ENCODE measurements around the gene PEF1.
A peak's percentile ranks its signal among the peaks of the same experiment; 100 is the strongest.

The PEF1 gene, protein sequence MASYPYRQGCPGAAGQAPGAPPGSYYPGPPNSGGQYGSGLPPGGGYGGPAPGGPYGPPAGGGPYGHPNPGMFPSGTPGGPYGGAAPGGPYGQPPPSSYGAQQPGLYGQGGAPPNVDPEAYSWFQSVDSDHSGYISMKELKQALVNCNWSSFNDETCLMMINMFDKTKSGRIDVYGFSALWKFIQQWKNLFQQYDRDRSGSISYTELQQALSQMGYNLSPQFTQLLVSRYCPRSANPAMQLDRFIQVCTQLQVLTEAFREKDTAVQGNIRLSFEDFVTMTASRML

DNA sequence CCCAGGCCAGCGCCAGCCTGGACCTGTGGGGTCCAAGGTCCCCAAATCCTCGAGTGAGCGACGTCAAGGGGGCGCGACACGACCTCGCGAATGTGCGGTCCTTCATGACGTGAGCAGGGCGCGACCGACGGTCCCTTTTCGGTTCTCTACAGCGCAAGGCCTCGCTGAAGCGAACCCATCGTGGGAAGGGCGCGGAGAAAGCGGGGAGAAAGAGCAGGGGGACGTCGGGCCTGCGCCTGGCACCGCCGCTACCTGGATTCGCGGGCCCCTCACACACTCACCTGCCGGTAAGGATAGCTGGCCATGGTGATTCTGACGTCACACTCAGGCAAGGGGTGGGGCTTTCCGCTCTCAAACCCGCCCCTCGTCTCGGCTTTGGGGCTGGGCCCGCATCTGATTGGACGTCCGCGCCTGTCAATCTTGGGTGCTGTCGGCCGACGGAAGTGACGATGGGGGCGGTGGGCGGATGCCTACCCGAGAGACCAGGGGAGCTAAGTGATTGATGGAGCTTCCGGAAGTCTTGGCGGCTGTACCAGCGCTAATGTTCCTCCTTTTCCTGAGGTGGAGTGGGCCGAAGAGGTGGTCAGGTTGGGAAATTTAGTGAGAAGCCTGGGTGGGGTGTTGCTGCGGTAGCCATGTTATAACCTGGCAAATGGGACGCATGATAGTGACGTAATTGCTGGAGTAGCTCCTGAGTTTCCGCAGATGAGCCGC is at the start of gene PEF1:
Gene PEF1, minus strand, starts transcription at position 317 of the 714 bp plus-strand sequence. Its CDS starts 12 bp downstream, at position 305.
- DNase-seq, result peak; percentile 100

DNA sequence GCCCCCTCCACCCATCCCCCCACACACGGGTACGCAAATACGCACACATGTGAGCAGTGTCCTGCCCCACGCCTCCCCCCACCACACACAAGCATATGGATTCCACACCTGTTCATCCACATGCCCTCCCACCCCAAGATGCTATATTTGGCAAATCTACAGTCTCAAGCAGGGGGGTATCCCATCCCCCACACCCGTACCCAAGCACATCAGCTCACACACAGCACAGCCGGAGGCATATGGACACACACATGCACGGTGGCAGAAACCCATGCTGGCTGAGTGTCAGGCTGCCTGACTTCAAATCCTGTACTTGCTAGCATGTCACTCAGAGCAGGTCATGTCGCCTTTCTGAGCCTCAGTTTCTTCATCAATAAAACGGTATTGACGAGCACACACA is 48.6 kb upstream of the PEF1 start:
- DNase-seq, result no peak

DNA sequence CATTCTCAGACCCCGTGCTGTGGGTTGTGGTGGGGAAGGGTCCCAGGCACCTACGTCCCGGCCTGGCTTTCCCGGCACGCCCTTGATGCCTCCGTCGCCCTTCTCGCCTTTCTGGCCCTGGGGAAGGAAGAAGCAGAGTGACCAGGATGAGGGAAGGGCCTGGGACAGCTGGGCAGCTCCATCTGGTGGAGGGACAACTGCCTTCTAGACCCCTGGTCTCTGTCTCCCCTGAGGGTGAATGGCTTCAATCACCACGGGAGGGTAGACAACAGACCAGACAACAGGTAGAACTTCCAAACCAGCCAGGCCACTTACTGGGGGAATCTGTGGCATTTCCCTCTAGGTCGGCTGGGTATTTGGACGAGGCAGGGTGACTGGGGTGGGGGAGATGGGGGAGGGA is 47.3 kb upstream of the PEF1 start:
- no peak for DNase-seq

DNA sequence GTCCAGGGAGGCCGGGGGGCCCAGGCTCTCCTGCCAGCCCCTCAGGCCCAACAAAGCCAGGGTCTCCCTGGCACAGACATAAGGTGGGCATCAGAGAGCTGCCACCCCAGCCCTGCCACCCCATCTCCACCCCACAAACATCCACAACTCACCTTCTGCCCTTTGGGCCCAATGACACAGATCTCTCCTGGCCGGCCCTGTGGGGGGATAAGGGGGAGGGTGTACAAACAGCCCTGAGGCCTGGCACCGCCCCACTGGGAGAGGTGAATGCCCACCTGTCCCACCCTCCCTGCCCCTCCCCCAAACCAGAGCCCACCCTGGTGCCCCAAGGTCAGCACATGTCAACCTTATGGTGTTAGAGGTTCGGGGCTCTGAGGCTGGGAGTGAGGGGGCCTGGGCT is 46.8 kb upstream of the PEF1 start:
- no peak for DNase-seq

DNA sequence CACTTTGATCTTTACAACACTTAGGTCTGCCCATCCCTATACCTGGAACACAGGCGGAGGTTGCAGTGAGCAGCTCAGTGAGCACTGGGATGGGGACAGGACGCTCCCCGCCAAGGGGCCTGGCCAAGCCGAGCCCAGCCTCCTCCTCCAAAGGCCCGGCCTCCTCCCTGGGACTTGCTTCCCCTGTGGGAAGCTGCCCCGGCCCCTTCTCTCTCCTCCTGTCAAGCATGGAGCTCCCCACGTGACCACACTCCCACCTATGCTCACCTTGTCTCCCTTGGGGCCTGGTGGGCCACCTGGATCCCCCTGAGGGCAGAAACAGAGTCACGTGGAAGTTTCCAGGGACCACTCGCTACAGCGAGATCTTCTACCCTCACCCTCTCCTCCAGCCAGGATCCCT is 46.2 kb upstream of the PEF1 start:
- DNase-seq, result no peak

DNA sequence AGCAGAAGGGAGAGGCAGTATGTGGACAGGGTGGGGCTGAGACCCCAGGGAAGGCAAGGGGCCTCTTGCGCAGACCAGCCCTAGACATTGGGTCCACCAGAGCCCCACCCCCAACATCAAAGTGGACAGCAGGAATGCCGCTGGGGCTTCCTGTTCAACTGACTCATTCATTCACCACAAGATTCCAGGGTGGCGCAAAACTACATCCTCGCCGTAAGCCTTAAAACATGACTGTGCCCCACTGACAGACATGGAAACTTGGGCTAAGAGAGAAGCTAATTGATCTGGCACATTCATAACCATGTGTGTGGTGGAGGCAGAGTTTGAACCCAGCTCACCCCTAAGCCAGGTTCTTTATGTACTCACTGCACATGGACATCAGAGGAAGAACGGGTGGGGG is 45.2 kb upstream of the PEF1 start:
- no peak for DNase-seq

DNA sequence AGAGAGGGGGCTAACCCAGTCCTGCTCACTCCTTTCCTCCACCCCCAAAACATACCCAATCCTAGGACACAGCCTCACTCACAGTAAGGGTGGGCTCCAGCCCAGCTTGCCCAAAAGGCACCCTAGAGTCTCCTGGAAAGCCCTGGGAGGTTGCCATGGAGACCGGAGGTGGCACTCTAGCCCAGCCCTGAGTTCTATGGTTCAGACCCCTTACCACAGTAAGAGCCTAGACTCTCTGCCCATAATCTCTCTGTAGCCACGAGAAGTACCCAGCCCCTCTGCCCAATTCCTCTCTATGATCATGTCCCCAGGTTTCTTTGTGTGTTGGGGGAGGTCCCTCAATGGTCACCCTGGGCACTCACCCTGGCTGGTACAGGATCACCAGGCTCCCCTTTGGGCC is 44.7 kb upstream of the PEF1 start:
- no peak for DNase-seq

DNA sequence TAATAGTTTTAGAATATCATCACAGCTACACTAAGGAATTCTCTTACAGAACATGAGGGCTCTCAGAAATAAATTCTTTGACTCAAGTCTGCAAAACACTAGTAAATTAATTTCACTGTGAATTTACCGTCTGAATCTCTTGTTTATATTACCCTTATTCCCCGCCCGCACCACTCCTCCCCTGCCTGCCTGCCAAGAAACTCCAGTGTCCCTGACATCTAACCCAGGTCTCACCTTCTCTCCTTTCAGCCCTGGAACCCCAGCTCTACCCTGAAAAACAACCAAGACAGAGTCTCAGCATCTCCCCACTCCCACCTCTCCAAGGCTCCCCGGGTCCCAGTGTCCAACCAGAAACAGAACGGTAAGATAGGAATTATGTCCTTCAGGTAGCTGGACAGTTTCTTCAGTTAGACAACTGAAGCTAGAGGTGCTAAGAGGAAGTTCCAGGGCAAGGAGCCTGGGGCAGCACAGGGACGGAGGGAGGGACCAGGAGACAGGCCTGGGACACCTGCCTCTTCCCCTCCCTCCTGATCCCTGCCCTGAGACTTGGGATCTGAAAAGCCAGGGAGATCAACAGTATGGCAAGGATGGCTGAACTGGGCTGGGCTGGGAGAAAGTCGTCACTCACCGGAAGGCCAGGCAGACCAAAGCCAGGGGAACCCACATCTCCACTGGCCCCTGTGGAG is 43.7 kb upstream of the PEF1 start:
- no peak for DNase-seq

DNA sequence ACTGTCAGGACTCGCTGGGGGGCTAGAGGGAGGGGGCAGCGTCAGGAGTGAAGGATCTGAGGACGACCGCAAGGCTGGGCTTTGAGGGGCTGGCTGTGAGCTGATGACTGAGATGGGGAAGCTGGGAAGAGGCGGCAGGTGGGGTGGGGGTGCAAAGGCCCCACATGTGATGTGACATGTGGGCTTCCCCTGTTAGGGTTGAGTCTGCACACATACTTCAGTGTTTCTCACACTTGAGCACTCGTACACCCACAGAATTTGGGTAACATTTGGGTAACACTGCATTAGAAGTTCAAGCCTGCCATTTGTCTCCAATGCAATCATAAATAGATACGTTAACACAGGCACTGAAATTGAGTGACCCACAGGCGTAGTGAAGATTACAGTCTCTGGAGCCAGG is 42.9 kb upstream of the PEF1 start:
- no peak for DNase-seq

DNA sequence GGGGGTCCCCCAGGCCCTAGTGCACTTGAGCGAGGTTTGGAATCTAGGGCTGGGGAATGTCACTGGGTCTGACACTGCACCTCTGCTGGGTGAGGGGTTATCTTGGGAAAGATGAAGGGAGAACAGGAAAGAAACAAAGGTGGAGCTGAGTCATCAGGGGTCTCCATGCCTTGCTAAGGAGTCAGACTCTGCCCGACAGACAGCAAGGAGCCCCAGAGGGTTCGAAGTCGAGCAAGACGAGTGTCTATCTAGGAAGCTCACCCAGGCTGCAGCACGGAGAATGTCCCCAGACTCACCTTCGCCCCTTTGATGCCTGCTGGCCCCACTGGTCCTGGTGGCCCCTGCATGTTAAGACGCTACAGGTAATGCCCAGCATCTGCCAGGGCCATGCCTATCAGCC is 41.1 kb upstream of the PEF1 start:
- no peak for DNase-seq

DNA sequence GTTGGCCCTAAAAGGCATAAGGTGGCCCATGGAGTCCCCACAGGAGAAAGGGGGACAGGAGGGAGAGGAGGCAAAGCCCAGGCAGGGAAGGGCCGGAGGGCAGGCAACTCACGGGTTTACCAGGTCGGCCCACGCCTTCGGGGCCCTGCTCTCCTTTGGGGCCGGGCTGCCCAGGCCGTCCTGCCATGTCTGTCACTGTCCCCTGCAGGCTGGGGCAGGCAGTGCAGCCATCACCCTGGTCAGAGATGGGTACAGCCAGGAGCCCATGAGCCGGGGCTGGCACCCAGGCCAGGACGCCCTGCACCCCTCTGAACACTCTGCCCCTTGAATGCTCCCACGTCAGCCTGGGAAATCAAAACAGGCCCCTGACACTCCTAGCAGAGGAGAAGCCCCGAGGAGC is 39.3 kb upstream of the PEF1 start:
- peak; percentile 71 for DNase-seq

DNA sequence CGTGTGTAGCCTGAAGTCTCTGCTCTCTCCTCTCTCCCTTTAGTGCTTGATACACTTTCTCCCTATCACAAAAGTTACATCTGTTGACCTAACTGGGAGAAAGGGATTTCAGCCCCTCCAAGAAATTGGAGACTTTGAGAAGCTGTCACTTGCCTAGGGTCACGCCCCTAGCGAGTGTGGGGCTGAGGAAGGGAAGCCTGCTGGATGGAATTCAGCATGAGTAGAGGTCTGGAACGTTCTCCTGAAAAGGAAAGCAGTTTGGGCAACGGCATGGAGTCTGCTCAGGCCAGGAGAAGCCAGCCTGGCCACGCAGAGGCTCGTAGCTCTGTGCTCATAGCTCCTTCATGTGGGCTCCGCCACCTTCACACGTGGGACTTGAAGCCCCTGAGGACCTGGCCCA is 36.7 kb upstream of the PEF1 start:
- no peak for DNase-seq

DNA sequence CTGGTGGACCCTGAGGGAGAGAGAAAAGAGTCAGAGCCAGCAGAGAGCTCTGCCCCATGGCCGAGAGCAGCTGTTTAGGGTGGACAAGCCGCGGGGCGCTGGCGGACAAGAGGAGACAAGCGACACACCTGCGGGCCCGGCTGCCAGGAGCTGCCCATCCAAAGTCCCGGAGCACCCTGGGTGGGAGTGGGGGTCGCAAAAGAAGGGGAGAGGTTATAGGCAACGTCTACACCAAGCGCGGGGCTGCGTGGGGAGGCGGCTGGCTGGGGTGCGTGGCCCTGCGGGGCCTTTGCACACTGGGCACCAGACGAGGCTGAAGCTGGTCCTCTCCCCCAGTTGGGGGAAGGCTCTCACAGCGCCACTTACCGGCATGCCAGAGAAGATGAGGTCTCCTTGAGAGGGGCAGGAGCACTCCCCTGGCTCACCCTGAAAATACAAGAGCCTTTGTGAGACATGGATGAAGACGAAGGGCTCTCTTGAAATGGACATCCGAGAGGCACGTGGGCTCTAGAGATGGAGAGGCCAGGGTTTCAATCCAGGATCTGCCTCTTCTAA is 35.1 kb upstream of the PEF1 start:
- DNase-seq, result peak; percentile 50

DNA sequence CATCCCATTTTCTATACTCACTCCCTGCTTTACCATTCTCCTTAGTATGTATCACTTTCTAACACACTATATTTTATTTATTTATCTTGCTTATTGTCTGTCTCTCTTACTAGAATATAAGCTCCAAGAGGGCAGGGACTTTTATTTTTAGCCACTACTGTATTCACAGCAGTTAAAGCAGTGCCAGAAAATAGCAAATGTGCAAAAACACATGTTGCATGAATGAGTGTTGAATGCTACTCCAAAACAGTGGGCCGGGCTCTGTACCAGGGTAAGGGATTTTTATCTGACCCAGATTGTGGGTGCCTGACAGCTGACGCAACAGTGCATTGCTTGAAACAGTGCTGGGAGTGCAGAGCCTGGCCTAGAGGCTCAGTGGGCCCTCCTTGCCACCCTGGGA is 34.4 kb upstream of the PEF1 start:
- DNase-seq, result no peak

DNA sequence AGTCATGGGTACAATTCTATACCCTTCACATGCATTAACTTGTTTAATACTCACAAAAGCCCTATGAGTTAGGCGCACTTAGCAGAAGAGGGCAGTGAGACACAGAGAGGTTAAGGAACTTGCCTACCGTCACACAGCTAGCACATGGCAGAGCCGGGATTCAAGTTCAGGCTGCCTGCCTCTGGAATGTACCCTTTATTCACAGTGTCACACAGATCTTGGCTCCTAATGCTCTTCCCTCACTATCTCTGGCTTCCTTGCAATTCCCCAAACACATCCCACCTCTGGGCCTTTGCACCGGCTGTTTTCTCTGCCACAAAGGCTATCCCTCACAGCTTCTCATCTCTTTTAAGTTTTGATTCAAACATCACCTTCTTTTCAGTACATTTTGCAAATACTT is 34.0 kb upstream of the PEF1 start:
- DNase-seq, result no peak

DNA sequence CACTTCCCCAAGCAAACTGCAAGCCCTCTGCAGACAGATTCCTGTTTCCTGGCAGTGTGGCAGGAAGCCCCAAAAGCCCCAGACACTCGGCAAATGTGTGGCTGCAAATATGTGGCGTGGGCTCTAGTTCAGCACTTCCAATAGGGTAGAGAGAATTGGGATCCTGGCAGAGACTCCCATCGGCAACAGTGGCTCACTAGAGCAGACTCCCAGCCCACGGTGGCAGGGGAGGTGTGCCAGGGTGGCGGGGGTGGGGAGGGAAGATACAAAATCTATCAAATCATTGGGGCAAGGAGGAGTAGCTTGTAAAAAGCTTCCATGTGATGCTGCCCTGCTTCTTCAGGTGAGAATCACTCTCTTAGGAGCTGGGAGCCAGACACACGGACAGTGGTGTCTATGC is 33.3 kb upstream of the PEF1 start:
- DNase-seq, result no peak

DNA sequence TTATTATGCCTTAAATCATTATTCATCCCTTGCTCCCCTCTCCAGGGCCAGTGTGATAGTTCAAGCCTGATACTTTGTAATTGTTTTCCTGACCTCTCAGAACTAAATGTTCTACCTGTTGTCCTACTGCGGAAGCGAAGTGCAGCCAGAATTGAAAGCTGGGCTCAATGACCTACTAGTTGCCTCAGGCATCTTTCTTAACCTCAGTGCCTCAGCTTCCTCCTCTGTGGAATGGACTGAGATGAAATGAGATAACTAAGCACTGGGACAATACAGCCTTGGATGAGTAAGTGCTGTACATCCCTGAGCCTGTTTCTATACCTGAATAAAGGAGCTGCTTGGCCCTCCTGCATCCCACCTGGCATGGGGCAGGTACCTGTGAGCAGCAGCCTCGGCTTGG is 32.7 kb upstream of the PEF1 start:
- no peak for DNase-seq

DNA sequence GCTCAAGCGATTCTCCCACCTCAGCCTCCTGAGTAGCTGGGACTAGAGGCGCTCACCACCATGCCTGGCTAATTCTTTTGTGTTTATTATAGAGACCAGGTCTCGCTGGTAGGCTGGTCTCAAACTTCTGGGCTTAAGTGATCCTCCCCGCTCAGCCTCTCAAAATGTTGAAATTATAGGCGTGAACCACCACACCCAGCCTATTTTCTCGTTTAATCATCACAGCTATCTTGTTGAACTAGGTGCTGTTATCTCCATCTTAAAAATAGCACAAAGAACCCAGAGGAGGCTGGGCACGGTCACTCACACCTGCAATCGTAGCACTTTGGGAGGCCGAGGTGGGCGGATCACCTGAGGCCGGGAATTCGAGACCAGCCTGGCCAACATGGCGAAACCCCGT is 31.1 kb upstream of the PEF1 start:
- no peak for DNase-seq

DNA sequence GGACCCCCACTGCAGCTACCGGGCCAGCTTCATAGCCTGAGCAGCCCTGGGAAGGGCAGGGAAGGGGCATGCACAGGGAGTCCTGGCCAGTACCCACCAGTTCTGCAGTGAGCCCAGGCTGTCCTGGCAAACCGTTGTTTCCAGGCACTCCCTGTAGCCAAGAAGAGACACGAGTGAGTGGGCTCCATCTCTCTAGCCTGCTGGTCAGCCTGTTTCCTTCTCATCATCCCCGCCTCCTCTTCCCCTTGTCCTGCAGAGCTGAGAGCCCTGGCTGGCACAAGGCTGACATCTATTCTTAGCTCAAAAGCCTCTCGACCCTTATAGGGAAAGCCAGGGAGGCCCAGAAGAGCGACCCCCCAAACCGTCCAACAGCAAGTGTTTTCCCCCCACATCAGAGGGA is 30.5 kb upstream of the PEF1 start:
- no peak for DNase-seq

DNA sequence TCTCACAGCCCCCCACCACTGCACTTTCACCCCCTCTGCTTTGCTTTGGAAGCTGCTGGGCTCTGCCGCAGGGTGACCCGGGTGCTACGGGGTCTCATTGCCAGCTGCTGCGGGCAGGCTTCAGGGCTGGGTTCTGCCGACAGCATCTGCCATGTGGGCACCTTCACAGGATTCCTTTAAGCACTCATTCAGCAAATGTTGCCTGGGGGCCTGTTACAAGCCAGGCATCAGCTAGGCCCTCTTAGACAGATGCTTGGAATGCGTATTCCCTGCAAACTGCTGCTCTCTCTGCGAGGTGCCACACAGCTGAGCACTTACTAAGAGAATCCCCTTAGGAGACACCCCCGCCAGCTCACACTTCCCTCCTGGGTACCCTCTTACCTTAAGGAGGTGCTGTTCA is 29.9 kb upstream of the PEF1 start:
- DNase-seq, result no peak

DNA sequence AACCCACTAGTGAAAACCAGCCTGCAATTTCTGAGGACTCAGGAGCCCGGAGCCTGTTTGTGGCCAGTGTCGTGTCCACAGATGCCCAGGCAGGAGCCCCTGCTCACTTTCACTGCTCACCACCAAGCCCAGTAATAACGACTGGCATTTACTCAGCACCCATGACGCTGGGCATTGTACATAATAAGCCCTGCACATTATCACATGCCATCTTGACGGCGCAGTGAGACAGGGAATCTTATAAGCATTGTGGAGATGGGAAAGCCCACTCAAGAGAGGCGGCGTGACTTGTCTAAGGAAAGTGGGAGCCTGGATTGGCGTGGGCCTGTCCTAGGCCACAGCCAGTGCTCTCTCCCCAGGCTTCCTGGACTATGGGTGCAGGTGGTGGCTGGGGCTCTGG is 28.8 kb upstream of the PEF1 start:
- no peak for DNase-seq

DNA sequence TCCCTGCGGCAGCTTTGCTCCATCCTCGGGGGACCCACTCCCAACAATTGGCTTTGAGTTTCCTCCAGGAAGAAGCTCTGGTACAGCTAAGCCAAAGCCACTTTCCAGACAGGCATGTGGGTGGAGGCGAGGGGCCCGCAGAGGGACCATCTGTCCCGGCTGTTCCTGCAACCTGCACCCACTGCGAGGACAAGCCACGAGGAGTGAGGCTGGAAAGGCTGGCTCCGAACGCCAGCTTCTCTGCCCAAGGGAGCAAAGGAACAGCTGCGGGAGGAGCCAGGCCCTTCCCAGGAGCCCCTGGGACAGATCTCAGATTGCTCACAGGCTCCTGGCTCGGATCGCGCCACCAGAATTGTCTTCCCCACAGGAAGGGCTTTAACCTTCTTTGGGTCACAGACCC is 28.3 kb upstream of the PEF1 start:
- no peak for DNase-seq

DNA sequence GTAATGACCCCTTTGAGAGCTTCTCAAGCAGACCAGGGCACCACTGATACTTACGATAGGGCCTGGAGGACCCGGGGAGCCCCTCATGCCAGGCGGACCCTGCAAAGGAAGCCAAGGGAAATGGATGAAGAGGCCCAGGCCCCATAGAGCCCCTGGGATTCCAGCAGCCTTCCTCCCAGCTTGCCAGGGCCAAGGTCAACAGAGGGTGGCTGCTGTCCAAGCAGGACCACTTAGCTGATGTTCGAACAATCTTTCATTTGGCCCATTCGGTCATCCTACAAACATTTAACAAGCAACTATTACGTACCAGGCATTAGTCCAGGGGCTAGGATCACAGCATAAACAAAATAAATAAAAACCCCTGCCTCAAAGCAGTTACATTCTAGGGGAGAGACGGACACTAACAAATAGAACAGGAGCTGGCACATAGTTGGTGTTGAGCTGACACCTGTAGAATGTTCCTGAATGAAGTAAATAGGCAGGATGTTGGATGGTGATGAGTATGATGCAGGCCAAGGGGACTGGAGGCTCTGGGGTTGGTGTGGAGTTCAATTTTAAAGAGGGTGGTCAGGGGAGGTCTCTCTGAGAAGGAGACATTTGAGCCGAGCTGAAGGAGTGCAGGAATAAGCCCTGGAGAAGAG is 27.0 kb upstream of the PEF1 start:
- DNase-seq, result no peak

DNA sequence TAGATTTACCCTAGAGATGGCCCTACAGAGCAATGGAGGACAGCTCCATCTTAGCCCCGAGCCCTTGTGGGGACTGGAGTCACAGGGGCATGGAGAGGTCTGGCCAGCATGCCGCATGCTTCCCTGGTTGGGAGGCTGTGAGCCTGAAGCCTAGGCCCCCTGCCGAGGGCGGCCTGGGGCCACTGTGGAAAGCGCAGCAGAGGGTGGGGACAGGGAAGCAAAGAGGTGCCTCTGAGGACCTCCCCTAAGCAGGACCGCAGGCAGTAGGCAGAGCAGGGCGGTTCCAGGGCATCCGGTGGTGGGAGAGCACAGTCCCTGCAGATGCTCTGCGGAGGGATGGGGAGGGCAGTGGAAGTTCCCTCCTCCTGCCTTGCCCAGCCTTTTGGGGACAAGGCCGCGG is 26.5 kb upstream of the PEF1 start:
- no peak for DNase-seq
